IMR-90 (cell line): Measurements from ENCODE around the gene VPS8. TPM values are rescaled to one million over a fixed set of nuclear protein-coding genes. Genes with fewer than 3 reads are reported as not detected.

Experiments
- ATAC-seq: fragments of 200-7000 bp; cut with Tn5 transposase; 2 replicates; pipeline ENCODE4 v1.9.1; 2020; ENCODE audit warnings: low read depth, mild to moderate bottlenecking, moderate library complexity
- BruUV-seq: library from RNA; stranded (reverse); fragments of 400-500 nt; replicated peaks from 2 replicates; lab custom pipeline; 2021; lab: Mats Ljungman, UMichigan
- CTCF ChIA-PET: fragments of 300-600 bp; formaldehyde crosslinking; extraction: SDS; loops from one replicate; lab custom pipeline; 2021; ENCODE audit warnings: antibody characterized with exemption; lab: Yijun Ruan, JAX
- POLR2A ChIA-PET: fragments of 300-600 bp; sonication (Branson Sonifier 250); formaldehyde crosslinking; loops from one replicate; lab custom pipeline; 2022; ENCODE audit warnings: antibody characterized with exemption; ENCODE audit not compliant: unreplicated experiment; lab: Charles Lee
- DNase-seq: peaks from one replicate; pipeline ENCODE4 v3.0.0; 2013
- H2AFZ ChIP-seq: replicated peaks from 2 replicates; pipeline ENCODE3; 2013; ENCODE audit warnings: low read length, mild to moderate bottlenecking; ENCODE audit not compliant: poor library complexity
- H2AK5ac ChIP-seq: 2 replicates; pipeline ENCODE4 v1.6.1; 2013; ENCODE audit warnings: low read depth, low read length, inconsistent platforms
- H2AK9ac ChIP-seq: replicated peaks from 2 replicates; pipeline ENCODE3; 2013; ENCODE audit warnings: mild to moderate bottlenecking, low read depth, low read length, moderate library complexity; ENCODE audit not compliant: poor library complexity
- H2BK120ac ChIP-seq: 2 replicates; pipeline ENCODE4 v1.6.1; 2013; ENCODE audit warnings: low read depth, low read length, inconsistent platforms
- H2BK15ac ChIP-seq: 3 replicates; pipeline ENCODE4 v1.6.1; 2013; ENCODE audit warnings: low read depth, low read length, inconsistent platforms
- H2BK20ac ChIP-seq: 2 replicates; pipeline ENCODE4 v1.6.1; 2013; ENCODE audit warnings: low read depth, mild to moderate bottlenecking, inconsistent platforms, low read length, moderate library complexity
- H2BK5ac ChIP-seq: 2 replicates; pipeline ENCODE4 v1.6.1; 2013; ENCODE audit warnings: mild to moderate bottlenecking, low read depth, low read length, inconsistent platforms; ENCODE audit not compliant: poor library complexity, severe bottlenecking
- H3K14ac ChIP-seq: replicated peaks from 2 replicates; pipeline ENCODE4 v1.6.1; 2013; ENCODE audit warnings: low read depth, low read length, inconsistent platforms
- H3K18ac ChIP-seq: 2 replicates; pipeline ENCODE4 v1.6.1; 2013; ENCODE audit warnings: low read depth, low read length, control low read depth
- H3K23ac ChIP-seq: 2 replicates; pipeline ENCODE4 v1.6.1; 2013; ENCODE audit warnings: low read depth, low read length, inconsistent platforms
- H3K27ac ChIP-seq: 2 replicates; pipeline ENCODE4 v1.5.1; 2013; ENCODE audit warnings: mild to moderate bottlenecking, control low read depth, low read length; ENCODE audit not compliant: insufficient read depth
- H3K27me3 ChIP-seq: 2 replicates; pipeline ENCODE4 v1.6.1; 2013; ENCODE audit warnings: low read length; ENCODE audit not compliant: control insufficient read depth, insufficient read depth
- H3K36me3 ChIP-seq: 2 replicates; pipeline ENCODE4 v1.6.1; 2013; ENCODE audit warnings: low read length, mixed read lengths; ENCODE audit not compliant: control insufficient read depth, insufficient read depth
- H3K4ac ChIP-seq: 2 replicates; pipeline ENCODE4 v1.6.1; 2013; ENCODE audit warnings: low read depth, low read length, inconsistent platforms
- H3K4me1 ChIP-seq: 2 replicates; pipeline ENCODE4 v1.6.1; 2013; ENCODE audit warnings: low read length, mixed read lengths; ENCODE audit not compliant: control insufficient read depth, insufficient read depth
- H3K4me2 ChIP-seq: 2 replicates; pipeline ENCODE4 v1.6.1; 2013; ENCODE audit warnings: low read depth, mild to moderate bottlenecking, control low read depth, low read length, moderate library complexity
- H3K4me3 ChIP-seq: 2 replicates; pipeline ENCODE4 v1.5.1; 2013; ENCODE audit warnings: low read depth, mild to moderate bottlenecking, control low read depth, low read length, moderate library complexity; ENCODE audit not compliant: insufficient read depth
- H3K56ac ChIP-seq: 2 replicates; pipeline ENCODE4 v1.6.1; 2013; ENCODE audit warnings: low read length, inconsistent platforms; ENCODE audit not compliant: insufficient read depth; ENCODE audit errors: extremely low read depth
- H3K79me1 ChIP-seq, 2 experiments: 2 replicates each; pipeline ENCODE4 v1.6.1; 2013; ENCODE audit warnings: low read length in 2 of 2, inconsistent platforms in 1 of 2, low read depth in 1 of 2
- H3K9ac ChIP-seq: 2 replicates; pipeline ENCODE4 v1.6.1; 2013; ENCODE audit warnings: low read depth, low read length, control low read depth
- H3K9me1 ChIP-seq: 2 replicates; pipeline ENCODE4 v1.6.1; 2013; ENCODE audit warnings: low read length, inconsistent platforms; ENCODE audit not compliant: insufficient read depth
- H3K9me3 ChIP-seq: 2 replicates; pipeline ENCODE4 v1.6.1; 2013; ENCODE audit warnings: low read length; ENCODE audit not compliant: control insufficient read depth, insufficient read depth
- H4K20me1 ChIP-seq: 2 replicates; pipeline ENCODE4 v1.6.1; 2013; ENCODE audit warnings: low read length, inconsistent platforms; ENCODE audit not compliant: insufficient read depth
- H4K5ac ChIP-seq: 2 replicates; pipeline ENCODE4 v1.6.1; 2013; ENCODE audit warnings: mild to moderate bottlenecking, low read depth, low read length, control low read depth
- H4K8ac ChIP-seq, 2 experiments: 2 replicates each; pipeline ENCODE4 v1.6.1; 2013; ENCODE audit warnings: low read depth in 2 of 2, low read length in 2 of 2, control low read depth in 1 of 2, inconsistent platforms in 1 of 2
- H4K91ac ChIP-seq: 2 replicates; pipeline ENCODE4 v1.6.1; 2013; ENCODE audit warnings: low read depth, low read length, inconsistent platforms; ENCODE audit not compliant: insufficient read depth
- FOS ChIP-seq: fragments of 150-350 bp; IDR thresholded peaks from 2 replicates; pipeline ENCODE4 v1.6.1; 2016; ENCODE audit warnings: low read depth, low read length
- MAFK ChIP-seq: IDR thresholded peaks from 2 replicates; pipeline ENCODE4 v1.6.1; 2012; ENCODE audit warnings: low read depth, low read length, improper control_type of control experiment
- MAZ ChIP-seq: IDR thresholded peaks from 2 replicates; pipeline ENCODE4 v1.6.1; 2012; ENCODE audit warnings: low read depth, mild to moderate bottlenecking, low read length, improper control_type of control experiment, moderate library complexity, borderline replicate concordance
- NFE2L2 ChIP-seq: fragments of 150-350 bp; IDR thresholded peaks from 2 replicates; pipeline ENCODE4 v1.6.1; 2016; ENCODE audit warnings: low read depth, mild to moderate bottlenecking, low read length
- POLR2A ChIP-seq: IDR thresholded peaks from 2 replicates; pipeline ENCODE4 v1.6.1; 2012; ENCODE audit warnings: mild to moderate bottlenecking, low read depth, low read length
- RAD21 ChIP-seq: IDR thresholded peaks from 2 replicates; pipeline ENCODE4 v1.6.1; 2012; ENCODE audit warnings: low read length, improper control_type of control experiment
- RCOR1 ChIP-seq: IDR thresholded peaks from 2 replicates; pipeline ENCODE4 v1.6.1; 2012; ENCODE audit warnings: mild to moderate bottlenecking, low read length, improper control_type of control experiment; ENCODE audit not compliant: insufficient replicate concordance
- RFX5 ChIP-seq: IDR thresholded peaks from 2 replicates; pipeline ENCODE4 v1.8.0; 2012; ENCODE audit warnings: low read depth, mild to moderate bottlenecking, low read length, moderate library complexity
- SMC3 ChIP-seq: fragments of 150-350 bp; IDR thresholded peaks from 2 replicates; pipeline ENCODE4 v1.6.1; 2016; ENCODE audit warnings: low read depth, mild to moderate bottlenecking, antibody characterized with exemption, low read length, moderate library complexity
- WGBS, 2 experiments: methylation state at CpG; one replicate each; pipeline versions ENCODE4 v1.1.5 to v1.1.7; 2013; ENCODE audit warnings: missing lambda C conversion rate in 2 of 2; ENCODE audit not compliant: insufficient read length in 1 of 2; ENCODE audit errors: extremely low coverage in 2 of 2; 5-methylcytosine and 5-hydroxymethylcytosine counted together
- dilution Hi-C: fragments of 300-500 bp; cut with HindIII; formaldehyde crosslinking; loops from one replicate; pipeline ENCODE4 v1.14.3; 2018; ENCODE audit warnings: low sequenced_read_pairs; ENCODE audit not compliant: unreplicated experiment
- in situ Hi-C: fragments of 300-500 bp; cut with MboI; formaldehyde crosslinking; loops from 3 replicates; pipeline ENCODE4 v1.14.3; 2019; ENCODE audit warnings: low sequenced_read_pairs, inconsistent platforms, mixed read lengths
- intact Hi-C: fragments of 100-400 bp; cut with micrococcal nuclease; formaldehyde crosslinking; loops from 2 replicates; pipeline ENCODE4 v1.10.0; 2022
- polyA plus RNA-seq, 3 experiments: library from polyadenylated mRNA; depleted of rRNA; stranded (reverse); fragments of >200 nt; gene quantifications; 2 replicates each; pipeline ENCODE4 v1.2.3, GENCODE V29; 2012; ENCODE audit warnings: low replicate concordance in 1 of 3
- total RNA-seq: library from RNA; depleted of rRNA; stranded (reverse); fragments of >200 nt; gene quantifications from 2 replicates; pipeline ENCODE4 v1.2.3, GENCODE V29; 2012
- TF ChIP-seq, protein P1 (sequence below): conservative IDR thresholded peaks from 2 replicates; pipeline ENCODE4 v1.5.1; 2012; ENCODE audit warnings: mild to moderate bottlenecking, low read depth, low read length, improper control_type of control experiment
- TF ChIP-seq, protein P2 (sequence below): fragments of 150-350 bp; IDR thresholded peaks from 2 replicates; pipeline ENCODE4 v1.6.1; 2017; ENCODE audit warnings: mild to moderate bottlenecking, antibody characterized with exemption, low read length, low read depth
- TF ChIP-seq, protein P3 (sequence below): fragments of 150-350 bp; IDR thresholded peaks from 2 replicates; pipeline ENCODE4 v1.6.1; 2016; ENCODE audit warnings: low read depth, mild to moderate bottlenecking, low read length, moderate library complexity, borderline replicate concordance

Gene VPS8
- total and polyA plus RNA-seq, 2 of the 4 experiments (the other 2 are of a cell fraction), result 14.0 to 56.1 TPM

DNA sequence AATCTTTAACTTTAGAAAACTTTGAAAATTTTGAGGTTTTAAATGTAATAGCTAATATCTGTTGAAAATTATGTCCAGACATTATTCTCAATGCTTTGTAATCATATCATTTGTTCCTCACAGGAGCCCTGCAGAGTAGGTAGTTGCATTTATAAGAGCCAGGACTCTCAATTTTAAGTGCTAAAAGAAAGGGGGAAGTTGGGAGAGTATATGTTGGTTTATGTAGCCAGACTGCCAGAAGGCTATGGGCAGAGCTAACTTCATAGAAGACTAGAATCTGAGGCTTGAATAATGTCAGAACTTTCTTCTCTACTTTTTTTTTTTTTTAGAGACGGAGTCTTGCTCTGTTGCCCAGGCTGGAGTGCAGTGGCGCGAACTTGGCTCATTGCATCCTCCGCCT is 9.1 kb downstream of the VPS8 start:
- Histone ChIP-seq H2BK20ac (no peak overlapping the region), H3K79me1 (peaks cover 18 to 32% of the 10 kb centered on the region in 2 experiments; a peak in 3 of 4 replicates), H3K27me3 (no peaks in the 10 kb centered on the region), H3K4me2 (no peak overlapping the region), H3K9me1 (peaks cover 3% of the 10 kb centered on the region; the same call in 1 of the 2 replicates), H2AFZ (no peak overlapping the region), H2BK15ac (no peak overlapping the region), H2AK5ac (no peak overlapping the region), H3K18ac (no peak overlapping the region), H3K14ac (no peak overlapping the region), H3K9me3 (no peaks in the 10 kb centered on the region), H2BK120ac (no peak overlapping the region), H3K56ac (no peak overlapping the region), H3K9ac (no peak overlapping the region), H4K20me1 (peaks cover 3% of the 10 kb centered on the region; the same call in 1 of the 2 replicates), H4K8ac (no peak overlapping the region), H3K4ac (no peak overlapping the region), H3K4me3 (no peak overlapping the region), H3K27ac (no peak overlapping the region), H4K5ac (no peak overlapping the region), H3K36me3 (no peaks in the 10 kb centered on the region; the same call in 1 of the 2 replicates), H3K23ac (no peak overlapping the region), H2AK9ac (no peak overlapping the region), H3K4me1 (no peaks in the 10 kb centered on the region; the same call in 1 of the 2 replicates), H2BK5ac (no peak overlapping the region), H4K91ac (no peak overlapping the region)
- BruUV-seq, result no TSS peak
- ATAC-seq, result no peak
- POLR2A ChIA-PET, result no interaction called here
- WGBS, 2 experiments, result 100% methylated on average over 3 of the region's 4 CpGs; no CpG with 5 or more reads in 1 of the 2 experiments
- no peak for TF ChIP-seq MAZ
- TF ChIP-seq NFE2L2, result no peak
- TF ChIP-seq POLR2A, result no peak
- no peak for TF ChIP-seq FOS
- TF ChIP-seq MAFK, result no peak
- TF ChIP-seq, protein P1, sequence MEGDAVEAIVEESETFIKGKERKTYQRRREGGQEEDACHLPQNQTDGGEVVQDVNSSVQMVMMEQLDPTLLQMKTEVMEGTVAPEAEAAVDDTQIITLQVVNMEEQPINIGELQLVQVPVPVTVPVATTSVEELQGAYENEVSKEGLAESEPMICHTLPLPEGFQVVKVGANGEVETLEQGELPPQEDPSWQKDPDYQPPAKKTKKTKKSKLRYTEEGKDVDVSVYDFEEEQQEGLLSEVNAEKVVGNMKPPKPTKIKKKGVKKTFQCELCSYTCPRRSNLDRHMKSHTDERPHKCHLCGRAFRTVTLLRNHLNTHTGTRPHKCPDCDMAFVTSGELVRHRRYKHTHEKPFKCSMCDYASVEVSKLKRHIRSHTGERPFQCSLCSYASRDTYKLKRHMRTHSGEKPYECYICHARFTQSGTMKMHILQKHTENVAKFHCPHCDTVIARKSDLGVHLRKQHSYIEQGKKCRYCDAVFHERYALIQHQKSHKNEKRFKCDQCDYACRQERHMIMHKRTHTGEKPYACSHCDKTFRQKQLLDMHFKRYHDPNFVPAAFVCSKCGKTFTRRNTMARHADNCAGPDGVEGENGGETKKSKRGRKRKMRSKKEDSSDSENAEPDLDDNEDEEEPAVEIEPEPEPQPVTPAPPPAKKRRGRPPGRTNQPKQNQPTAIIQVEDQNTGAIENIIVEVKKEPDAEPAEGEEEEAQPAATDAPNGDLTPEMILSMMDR, result no peak
- TF ChIP-seq, protein P2, sequence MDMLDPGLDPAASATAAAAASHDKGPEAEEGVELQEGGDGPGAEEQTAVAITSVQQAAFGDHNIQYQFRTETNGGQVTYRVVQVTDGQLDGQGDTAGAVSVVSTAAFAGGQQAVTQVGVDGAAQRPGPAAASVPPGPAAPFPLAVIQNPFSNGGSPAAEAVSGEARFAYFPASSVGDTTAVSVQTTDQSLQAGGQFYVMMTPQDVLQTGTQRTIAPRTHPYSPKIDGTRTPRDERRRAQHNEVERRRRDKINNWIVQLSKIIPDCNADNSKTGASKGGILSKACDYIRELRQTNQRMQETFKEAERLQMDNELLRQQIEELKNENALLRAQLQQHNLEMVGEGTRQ, result no peak
- TF ChIP-seq RCOR1, result no peak
- no peak for TF ChIP-seq SMC3
- no peak for TF ChIP-seq RAD21
- no peak for TF ChIP-seq RFX5
- TF ChIP-seq, protein P3, sequence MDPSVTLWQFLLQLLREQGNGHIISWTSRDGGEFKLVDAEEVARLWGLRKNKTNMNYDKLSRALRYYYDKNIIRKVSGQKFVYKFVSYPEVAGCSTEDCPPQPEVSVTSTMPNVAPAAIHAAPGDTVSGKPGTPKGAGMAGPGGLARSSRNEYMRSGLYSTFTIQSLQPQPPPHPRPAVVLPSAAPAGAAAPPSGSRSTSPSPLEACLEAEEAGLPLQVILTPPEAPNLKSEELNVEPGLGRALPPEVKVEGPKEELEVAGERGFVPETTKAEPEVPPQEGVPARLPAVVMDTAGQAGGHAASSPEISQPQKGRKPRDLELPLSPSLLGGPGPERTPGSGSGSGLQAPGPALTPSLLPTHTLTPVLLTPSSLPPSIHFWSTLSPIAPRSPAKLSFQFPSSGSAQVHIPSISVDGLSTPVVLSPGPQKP, result no peak
- dilution Hi-C loops (no loop called here), intact Hi-C loops (no loop called here), in situ Hi-C loops (no loop called here)
- no peak for DNase-seq
- CTCF ChIA-PET, result interaction anchor here (0.6 kb wide), 1 partner anchor 18 kb away, joined by 3 read pairs; no protein-coding TSS in a partner anchor
